ENCODE results near the gene UAP1L1.

DNA sequence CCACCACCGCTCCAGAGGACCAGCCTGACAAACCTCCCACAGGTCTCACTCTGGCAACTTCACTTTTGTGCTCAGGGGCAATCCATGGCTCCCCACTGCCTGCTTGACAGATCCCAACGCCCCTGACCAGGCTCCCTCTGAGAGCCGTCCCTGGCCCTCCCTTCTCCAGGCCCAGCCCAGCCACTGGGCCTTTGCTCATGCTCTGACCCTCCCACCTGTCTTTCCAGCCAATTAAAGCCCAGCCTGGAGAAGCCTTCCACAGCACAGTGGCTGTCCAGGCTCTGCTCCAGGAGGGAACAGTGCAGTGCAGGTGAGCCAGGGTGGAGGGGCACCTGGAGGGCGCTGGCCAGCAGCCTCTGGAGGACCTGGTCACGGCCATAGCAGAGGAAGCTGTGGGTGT lies 26.7 kb upstream of the UAP1L1 start:
- TF ChIP-seq, protein P1, sequence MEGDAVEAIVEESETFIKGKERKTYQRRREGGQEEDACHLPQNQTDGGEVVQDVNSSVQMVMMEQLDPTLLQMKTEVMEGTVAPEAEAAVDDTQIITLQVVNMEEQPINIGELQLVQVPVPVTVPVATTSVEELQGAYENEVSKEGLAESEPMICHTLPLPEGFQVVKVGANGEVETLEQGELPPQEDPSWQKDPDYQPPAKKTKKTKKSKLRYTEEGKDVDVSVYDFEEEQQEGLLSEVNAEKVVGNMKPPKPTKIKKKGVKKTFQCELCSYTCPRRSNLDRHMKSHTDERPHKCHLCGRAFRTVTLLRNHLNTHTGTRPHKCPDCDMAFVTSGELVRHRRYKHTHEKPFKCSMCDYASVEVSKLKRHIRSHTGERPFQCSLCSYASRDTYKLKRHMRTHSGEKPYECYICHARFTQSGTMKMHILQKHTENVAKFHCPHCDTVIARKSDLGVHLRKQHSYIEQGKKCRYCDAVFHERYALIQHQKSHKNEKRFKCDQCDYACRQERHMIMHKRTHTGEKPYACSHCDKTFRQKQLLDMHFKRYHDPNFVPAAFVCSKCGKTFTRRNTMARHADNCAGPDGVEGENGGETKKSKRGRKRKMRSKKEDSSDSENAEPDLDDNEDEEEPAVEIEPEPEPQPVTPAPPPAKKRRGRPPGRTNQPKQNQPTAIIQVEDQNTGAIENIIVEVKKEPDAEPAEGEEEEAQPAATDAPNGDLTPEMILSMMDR (IDR thresholded peaks at IDR 0.05): no peak
- TF ChIP-seq POLR2A (IDR thresholded peaks at IDR 0.05): no peak
